22Rv1 (cell line): Measurements from ENCODE around the gene DIP2B.

ENCODE experiments used
- H3K27ac ChIP-seq: fragments of 450-650 bp; 2 replicates; pipeline ENCODE4 v1.5.1; 2017
- CTCF ChIP-seq: fragments of 450-650 bp; IDR thresholded peaks from 2 replicates; pipeline ENCODE4 v1.5.1; 2017; ENCODE audit warnings: mild to moderate bottlenecking
- ZFX ChIP-seq: fragments of 450-650 bp; IDR thresholded peaks from 2 replicates; pipeline ENCODE4 v1.6.1; 2017; ENCODE audit warnings: antibody characterized with exemption, borderline replicate concordance

The DIP2B gene

GRCh38 chr12:50595667-50596066 is 90.9 kb downstream of the DIP2B start:
- H3K27ac ChIP-seq: no peak overlapping the region
- TF ChIP-seq ZFX: no peak
- no peak for TF ChIP-seq CTCF

GRCh38 chr12:50597200-50598195 is 92.7 kb downstream of the DIP2B start:
- H3K27ac ChIP-seq: no peak overlapping the region
- TF ChIP-seq ZFX (no peak), CTCF (no peak)

- TF ChIP-seq CTCF (no peak), ZFX (no peak)
- H3K27ac ChIP-seq: no peak overlapping the region
Measured at GRCh38 chr12:50598321-50598862, 93.6 kb downstream of the DIP2B start.

- no peak overlapping the region for H3K27ac ChIP-seq
- TF ChIP-seq ZFX: no peak
- TF ChIP-seq CTCF: no peak
Measured at GRCh38 chr12:50599366-50600095, 94.7 kb downstream of the DIP2B start.

GRCh38 chr12:50600364-50600763 is 95.6 kb downstream of the DIP2B start:
- TF ChIP-seq ZFX: no peak
- no peak for TF ChIP-seq CTCF
- H3K27ac ChIP-seq: no peak overlapping the region

- TF ChIP-seq CTCF (no peak), ZFX (no peak)
- H3K27ac ChIP-seq: no peak overlapping the region
Measured at GRCh38 chr12:50603817-50604639, 99.2 kb downstream of the DIP2B start.
